ENCODE data around the gene ANKRD53. TPM values are rescaled to one million over a fixed set of nuclear protein-coding genes. Genes with fewer than 3 reads are reported as not detected.
A peak's percentile ranks its signal among the peaks of the same experiment; 100 is the strongest.
"Not testable (repeated sequence)": the region's sequence is repeated elsewhere in the genome, so short reads cannot be mapped to it uniquely, and the experiment has no call there.

Gene ANKRD53
- polyA plus RNA-seq, 5 donors, result 1.6 to 4.3 (median 2.5) TPM

DNA sequence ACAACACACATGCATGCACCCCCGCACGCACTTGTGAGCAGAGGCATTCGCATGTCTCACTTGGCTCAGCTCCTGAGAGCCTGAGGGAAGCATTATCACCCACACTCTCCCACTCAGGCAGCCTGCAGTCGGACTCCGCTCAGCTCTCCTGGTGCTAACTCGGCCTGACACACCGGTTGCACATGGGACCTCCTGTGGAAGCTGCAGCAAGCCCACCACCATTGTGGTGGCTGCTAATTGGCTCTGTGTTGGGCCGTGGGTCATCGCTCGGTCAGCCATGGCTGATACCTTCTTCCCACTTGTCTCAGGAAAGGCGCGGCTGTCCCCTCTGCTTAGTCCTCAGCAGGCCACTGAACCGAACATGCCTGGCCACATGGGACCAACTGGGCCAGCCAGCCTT is 29.9 kb downstream of the ANKRD53 start:
- no peak for DNase-seq

DNA sequence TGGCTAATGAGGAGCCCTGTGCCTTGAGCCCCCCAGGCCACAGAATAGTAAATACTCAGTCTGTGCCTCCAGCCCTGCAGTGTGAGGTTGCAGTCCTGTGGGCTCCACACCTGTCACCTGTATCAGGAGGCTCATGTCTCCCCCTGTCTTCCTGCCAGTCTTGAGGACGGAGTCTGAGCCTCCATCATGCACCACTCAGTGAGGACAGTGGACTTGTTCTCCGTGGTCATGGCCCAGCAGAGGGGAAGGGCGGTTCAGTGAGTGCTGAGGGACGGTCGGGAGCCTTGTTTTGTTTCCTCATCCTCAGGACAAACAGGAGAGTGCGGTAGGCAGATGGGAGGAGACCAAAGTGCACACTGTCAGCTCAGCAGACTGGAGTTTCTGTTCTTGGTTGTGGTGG is 33.4 kb downstream of the ANKRD53 start:
- DNase-seq, result not testable (repeated sequence)

DNA sequence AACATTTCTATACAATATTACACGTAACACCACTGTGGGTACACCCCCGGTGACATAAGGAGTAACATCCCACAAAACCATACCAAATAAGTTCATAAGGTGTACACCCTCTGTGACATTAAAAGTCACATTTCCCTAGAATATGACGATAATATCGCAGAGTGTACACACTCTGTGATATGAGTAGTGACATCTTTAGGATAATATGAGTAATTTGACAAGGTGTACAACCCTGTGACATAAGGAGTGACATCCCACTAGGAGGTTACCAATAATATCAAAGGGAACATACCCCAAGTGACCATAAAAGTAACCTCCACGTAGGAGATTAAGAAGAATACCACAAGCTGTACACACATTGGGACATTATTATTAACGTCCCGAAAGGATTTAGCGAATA is 40.2 kb downstream of the ANKRD53 start:
- DNase-seq, result no peak

DNA sequence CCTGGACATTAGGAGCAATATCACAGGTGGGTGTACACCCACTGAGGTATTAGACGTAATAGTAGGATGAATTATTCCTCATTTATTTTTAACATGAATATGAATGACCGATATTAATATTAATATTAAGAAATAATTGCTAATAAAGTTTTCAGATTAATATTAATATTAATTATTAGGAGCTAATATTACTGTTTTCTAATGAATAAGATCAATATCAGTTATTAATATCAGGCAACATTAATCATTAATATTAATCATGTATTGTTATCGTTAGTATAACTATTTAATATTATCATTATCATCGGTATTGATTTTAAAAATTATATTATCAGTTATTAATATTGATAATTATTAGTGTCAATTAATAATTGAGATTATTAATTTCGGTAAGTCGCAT is 41.6 kb downstream of the ANKRD53 start:
- DNase-seq, result not testable (repeated sequence)

DNA sequence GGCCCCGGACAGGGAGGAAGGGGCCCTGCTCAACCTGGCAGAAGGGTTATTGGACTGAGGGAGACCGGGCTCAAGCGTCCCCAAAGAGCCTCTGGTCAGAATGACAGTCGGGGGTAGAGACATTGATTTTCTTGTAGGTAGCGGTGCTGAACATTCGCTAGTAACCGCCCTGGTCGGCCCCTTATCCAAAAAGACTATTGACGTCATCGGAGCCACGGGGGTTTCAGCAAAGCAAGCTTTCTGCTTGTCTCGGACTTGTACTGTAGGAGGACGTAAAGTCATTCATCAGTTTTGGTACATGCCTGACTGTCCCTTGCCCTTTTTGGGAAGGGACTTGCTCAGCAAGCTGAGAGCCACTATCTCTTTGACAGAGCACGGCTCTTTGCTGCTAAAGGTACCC is 43.0 kb downstream of the ANKRD53 start:
- DNase-seq, result not testable (repeated sequence)

DNA sequence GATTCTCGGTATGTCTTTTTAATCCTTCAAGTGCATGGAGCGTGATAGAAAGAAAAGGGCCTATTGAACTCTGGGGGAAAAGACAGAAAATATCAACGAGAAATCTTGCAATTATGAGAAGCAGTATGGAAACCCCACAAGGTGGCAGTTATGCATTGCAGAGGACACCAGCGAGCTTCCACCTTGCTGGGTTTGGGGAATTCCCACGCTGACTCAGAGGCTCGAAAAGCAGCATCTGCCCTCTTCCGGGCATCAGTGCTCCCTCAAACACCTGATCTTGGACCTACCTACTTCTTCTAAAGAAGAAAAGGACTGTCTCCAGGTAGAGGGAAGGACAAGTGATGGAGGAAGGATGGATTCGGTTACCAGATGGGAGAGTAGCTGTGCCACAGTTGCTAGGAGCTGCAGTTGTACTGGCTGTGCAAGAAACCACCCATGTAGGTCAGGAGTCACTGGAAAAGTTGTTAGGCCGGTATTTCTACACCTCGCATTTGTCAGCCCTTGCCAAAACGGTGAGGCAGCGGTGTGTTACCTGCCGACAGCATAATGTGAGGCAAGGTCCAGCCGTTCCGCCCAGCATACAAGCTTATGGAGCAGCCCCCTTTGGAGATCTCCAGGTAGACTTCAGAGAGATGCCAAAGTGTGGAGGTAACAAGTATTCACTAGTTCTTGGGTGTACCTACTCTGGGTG is 45.3 kb downstream of the ANKRD53 start:
- DNase-seq, result peak; percentile 31 to 36

Other genes starting within 250 kb of the ANKRD53 start
- 1 to 10 TPM; 5.2 to 7.5 (median 6.4) TPM for gene ADD2, start 210.4 kb upstream of the ANKRD53 start, polyA plus RNA-seq (ENCODE audit: insufficient read depth in 1 of 5, insufficient read length in 5 of 5, low replicate concordance in 1 of 5)
- not detected for gene FIGLA, start 188.0 kb upstream of the ANKRD53 start, polyA plus RNA-seq (ENCODE audit: insufficient read depth in 1 of 5, insufficient read length in 5 of 5, low replicate concordance in 1 of 5)
- gene CLEC4F, start 158.0 kb upstream of the ANKRD53 start, polyA plus RNA-seq (ENCODE audit: insufficient read depth in 1 of 5, insufficient read length in 5 of 5, low replicate concordance in 1 of 5), result under 1 TPM in 4 of 5 donors, not detected in 1; 0.05 to 0.21 (median 0.10) TPM
- gene CD207, start 142.8 kb upstream of the ANKRD53 start, polyA plus RNA-seq (ENCODE audit: insufficient read depth in 1 of 5, insufficient read length in 5 of 5, low replicate concordance in 1 of 5), result under 1 TPM in 2 of 5 donors, not detected in 3; 0.11 to 0.22 TPM
- 1 to 10 TPM in 4 of 5 donors, under 1 TPM in 1; 0.90 to 2.4 (median 1.4) TPM for gene VAX2, start 78.1 kb upstream of the ANKRD53 start, polyA plus RNA-seq (ENCODE audit: insufficient read depth in 1 of 5, insufficient read length in 5 of 5, low replicate concordance in 1 of 5)
- 1 to 10 TPM; 3.0 to 5.8 (median 3.6) TPM for gene ATP6V1B1, start 42.7 kb upstream of the ANKRD53 start, polyA plus RNA-seq (ENCODE audit: insufficient read depth in 1 of 5, insufficient read length in 5 of 5, low replicate concordance in 1 of 5)
- gene TEX261, start 16.2 kb downstream of the ANKRD53 start, polyA plus RNA-seq (ENCODE audit: insufficient read depth in 1 of 5, insufficient read length in 5 of 5, low replicate concordance in 1 of 5), result 10 to 100 TPM; 50.9 to 63.9 (median 56.9) TPM
- gene NAGK, start 90.0 kb downstream of the ANKRD53 start, polyA plus RNA-seq (ENCODE audit: insufficient read depth in 1 of 5, insufficient read length in 5 of 5, low replicate concordance in 1 of 5), result 100 to 1,000 TPM in 3 of 5 donors, 10 to 100 TPM in 2; 83.3 to 111 (median 102) TPM
- gene MCEE, start 151.6 kb downstream of the ANKRD53 start, polyA plus RNA-seq (ENCODE audit: insufficient read depth in 1 of 5, insufficient read length in 5 of 5, low replicate concordance in 1 of 5), result 10 to 100 TPM; 23.9 to 31.5 (median 28.8) TPM
- gene MPHOSPH10, start 152.0 kb downstream of the ANKRD53 start, polyA plus RNA-seq (ENCODE audit: insufficient read depth in 1 of 5, insufficient read length in 5 of 5, low replicate concordance in 1 of 5), result 10 to 100 TPM; 45.2 to 57.9 (median 48.1) TPM
- 10 to 100 TPM in 2 of 5 donors, 1 to 10 TPM in 3; 7.4 to 10.8 (median 9.9) TPM for gene PAIP2B, start 248.5 kb downstream of the ANKRD53 start, polyA plus RNA-seq (ENCODE audit: insufficient read depth in 1 of 5, insufficient read length in 5 of 5, low replicate concordance in 1 of 5)

Data from right lung (tissue), 5 donors.